Keratinocyte (primary cell): Measurements from ENCODE around the gene PGLYRP2.
"Not testable (repeated sequence)": the region's sequence is repeated elsewhere in the genome, so short reads cannot be mapped to it uniquely, and the experiment has no call there.

ENCODE experiments used
- CTCF ChIP-seq, 3 experiments: IDR thresholded peaks in 1 of 3; conservative IDR thresholded peaks in 1 of 3; optimal IDR thresholded peaks in 1 of 3; 2 replicates in 2 of 3; 3 replicates in 1 of 3; pipeline versions ENCODE3 to v1.5.1; 2011; ENCODE audit warnings: low read length in 3 of 3, mild to moderate bottlenecking in 3 of 3, moderate library complexity in 2 of 3, control low read depth in 1 of 3, inconsistent platforms in 1 of 3; ENCODE audit not compliant: insufficient read depth in 2 of 3; ENCODE audit errors: extremely low read depth in 1 of 3
- EZH2 ChIP-seq: IDR thresholded peaks from one replicate; pipeline ENCODE4 v1.6.1; 2012; ENCODE audit warnings: inconsistent platforms, mild to moderate bottlenecking, low read length, moderate library complexity

DNA sequence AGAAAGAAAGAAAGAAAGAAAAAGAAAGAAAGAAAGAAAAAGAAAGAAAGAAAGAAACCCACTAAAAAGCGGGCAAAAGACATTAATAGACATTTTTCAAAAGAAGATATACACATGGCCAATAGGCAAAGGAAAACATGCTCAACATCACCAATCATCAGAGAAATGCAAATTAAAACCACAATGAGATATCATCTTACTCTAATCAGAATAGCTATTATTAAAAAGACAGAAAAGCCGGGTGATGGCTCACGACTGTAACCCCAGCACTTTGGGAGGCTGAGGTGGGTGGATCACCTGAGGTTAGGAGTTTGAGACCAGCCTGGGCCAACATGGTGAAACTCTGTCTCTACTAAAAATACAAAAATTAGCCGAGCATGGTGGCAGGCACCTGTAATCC lies 5.5 kb downstream of the PGLYRP2 start:
- not testable (repeated sequence) for TF ChIP-seq CTCF (optimal IDR thresholded peaks at IDR 0.05 in 1 of 3, IDR thresholded peaks at IDR 0.05 in 1 of 3, conservative IDR thresholded peaks at IDR 0.05 in 1 of 3; ENCODE audit: extremely low read depth in 1 of 3, insufficient read depth in 2 of 3, low read length in 3 of 3); EZH2
